GM06990 (cell line): ENCODE results near the gene NXPH1.
"Not testable (repeated sequence)": the region's sequence is repeated elsewhere in the genome, so short reads cannot be mapped to it uniquely, and the experiment has no call there.

Experiments
- DNase-seq: peaks from one replicate; pipeline ENCODE4 v3.0.0-alpha.2; 2011; ENCODE audit not compliant: insufficient read length; ENCODE audit errors: extremely low read depth
- H3K27me3 ChIP-seq: replicated peaks from 2 replicates; pipeline ENCODE4 v1.6.0; 2011; ENCODE audit warnings: low read length; ENCODE audit not compliant: control insufficient read depth, insufficient read depth
- H3K36me3 ChIP-seq: 2 replicates; pipeline ENCODE4 v1.5.1; 2011; ENCODE audit warnings: low read length; ENCODE audit not compliant: control insufficient read depth, insufficient read depth
- H3K4me3 ChIP-seq: replicated peaks from 2 replicates; pipeline ENCODE4 v1.5.1; 2011; ENCODE audit warnings: low read depth, mild to moderate bottlenecking, control low read depth, low read length
- TF ChIP-seq, protein P1 (sequence below): IDR thresholded peaks from 2 replicates; pipeline ENCODE4 v1.5.1; 2011; ENCODE audit warnings: low read length, control low read depth, mild to moderate bottlenecking, inconsistent platforms; ENCODE audit not compliant: insufficient read depth, poor library complexity, severe bottlenecking

NXPH1 gene

DNA sequence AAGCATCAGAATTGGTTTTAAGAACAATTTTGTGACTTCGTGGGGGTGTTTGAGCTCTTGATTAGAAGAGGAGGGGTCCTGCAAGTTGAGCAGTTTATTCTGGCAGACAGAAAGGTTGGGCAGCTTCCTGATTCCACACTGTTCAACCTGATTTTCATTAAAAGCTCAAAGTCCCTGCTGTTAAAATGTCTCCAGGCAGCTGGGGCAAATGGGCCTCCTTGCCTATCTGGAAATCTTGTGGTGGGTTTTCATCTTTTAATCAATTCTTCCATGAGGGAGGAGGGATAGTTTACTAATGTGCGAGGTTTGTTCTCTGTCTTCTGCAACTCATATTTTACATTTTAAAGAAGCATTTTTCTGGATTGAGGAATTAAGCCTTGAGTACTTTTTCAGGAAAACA lies 276.7 kb downstream of the NXPH1 start:
- no peaks in the 10 kb centered on the region for H3K36me3 ChIP-seq
- H3K4me3 ChIP-seq: no peak overlapping the region
- no peak for DNase-seq
- H3K27me3 ChIP-seq: no peaks in the 10 kb centered on the region
- TF ChIP-seq, protein P1, sequence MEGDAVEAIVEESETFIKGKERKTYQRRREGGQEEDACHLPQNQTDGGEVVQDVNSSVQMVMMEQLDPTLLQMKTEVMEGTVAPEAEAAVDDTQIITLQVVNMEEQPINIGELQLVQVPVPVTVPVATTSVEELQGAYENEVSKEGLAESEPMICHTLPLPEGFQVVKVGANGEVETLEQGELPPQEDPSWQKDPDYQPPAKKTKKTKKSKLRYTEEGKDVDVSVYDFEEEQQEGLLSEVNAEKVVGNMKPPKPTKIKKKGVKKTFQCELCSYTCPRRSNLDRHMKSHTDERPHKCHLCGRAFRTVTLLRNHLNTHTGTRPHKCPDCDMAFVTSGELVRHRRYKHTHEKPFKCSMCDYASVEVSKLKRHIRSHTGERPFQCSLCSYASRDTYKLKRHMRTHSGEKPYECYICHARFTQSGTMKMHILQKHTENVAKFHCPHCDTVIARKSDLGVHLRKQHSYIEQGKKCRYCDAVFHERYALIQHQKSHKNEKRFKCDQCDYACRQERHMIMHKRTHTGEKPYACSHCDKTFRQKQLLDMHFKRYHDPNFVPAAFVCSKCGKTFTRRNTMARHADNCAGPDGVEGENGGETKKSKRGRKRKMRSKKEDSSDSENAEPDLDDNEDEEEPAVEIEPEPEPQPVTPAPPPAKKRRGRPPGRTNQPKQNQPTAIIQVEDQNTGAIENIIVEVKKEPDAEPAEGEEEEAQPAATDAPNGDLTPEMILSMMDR: no peak

DNA sequence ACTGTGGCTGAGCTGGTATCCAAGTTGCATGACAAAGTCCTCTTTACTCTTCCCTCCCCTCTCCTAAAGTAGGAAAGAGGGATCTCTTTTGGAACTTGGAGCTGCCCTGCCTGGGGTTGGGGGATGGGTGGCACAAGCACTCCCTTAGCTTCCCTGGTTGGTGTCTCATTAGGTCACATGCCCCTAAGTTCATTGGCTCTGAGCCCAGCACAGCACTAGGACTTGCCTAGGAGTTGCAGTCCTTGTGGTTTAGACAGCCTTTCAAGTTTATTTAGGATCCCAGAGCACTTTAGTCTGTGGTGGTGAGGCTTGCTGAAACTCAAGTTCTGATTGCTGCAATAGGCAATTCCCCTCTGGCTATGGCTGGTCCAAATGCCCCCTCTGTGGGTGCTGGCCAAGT lies 281.4 kb downstream of the NXPH1 start:
- H3K27me3 ChIP-seq: no peaks in the 10 kb centered on the region
- H3K36me3 ChIP-seq: no peaks in the 10 kb centered on the region
- DNase-seq: no peak
- H3K4me3 ChIP-seq: no peak overlapping the region
- TF ChIP-seq, protein P1: no peak

DNA sequence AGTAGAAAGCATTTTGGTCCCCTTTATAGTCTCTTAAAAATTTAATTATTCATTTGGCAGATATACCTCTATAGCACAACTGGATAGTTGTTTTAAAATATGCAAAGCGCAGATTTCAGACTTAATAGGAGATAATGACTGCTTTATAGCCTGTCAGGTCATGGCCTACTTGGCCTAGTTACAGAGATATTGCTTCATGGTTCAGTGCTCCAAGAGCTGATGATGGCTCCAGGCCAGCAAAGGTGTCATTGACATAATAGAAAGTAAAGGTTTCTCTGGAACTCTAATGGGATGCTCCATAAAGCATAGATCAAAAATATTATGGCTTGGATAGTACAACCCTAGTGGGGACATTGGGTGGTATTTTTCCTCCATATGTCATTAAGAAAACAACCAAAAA lies 285.7 kb downstream of the NXPH1 start:
- no peak for DNase-seq
- H3K27me3 ChIP-seq: no peaks in the 10 kb centered on the region
- no peaks in the 10 kb centered on the region for H3K36me3 ChIP-seq
- H3K4me3 ChIP-seq: no peak overlapping the region
- TF ChIP-seq, protein P1: no peak

GRCh38 chr7:8724080-8724718 lies 290.8 kb downstream of the NXPH1 start:
- Histone ChIP-seq H3K4me3 (no peak overlapping the region), H3K36me3 (no peaks in the 10 kb centered on the region), H3K27me3 (no peaks in the 10 kb centered on the region)
- TF ChIP-seq, protein P1: peak; percentile 90
- DNase-seq: no peak

DNA sequence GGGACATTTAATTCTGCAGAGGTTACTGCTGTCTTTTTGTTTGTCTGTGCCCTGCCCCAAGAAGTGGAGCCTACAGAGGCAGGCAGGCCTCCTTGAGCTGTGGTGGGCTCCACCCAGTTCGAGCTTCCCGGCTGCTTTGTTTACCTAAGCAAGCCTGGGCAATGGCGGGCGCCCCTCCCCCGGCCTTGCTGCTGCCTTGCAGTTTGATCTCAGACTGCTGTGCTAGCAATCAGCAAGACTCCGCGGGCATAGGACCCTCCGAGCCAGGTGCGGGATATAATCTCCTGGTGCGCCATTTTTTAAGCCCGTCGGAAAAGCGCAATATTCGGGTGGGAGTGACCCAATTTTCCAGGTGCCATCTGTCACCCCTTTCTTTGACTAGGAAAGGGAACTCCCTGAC lies 298.3 kb downstream of the NXPH1 start:
- H3K4me3 ChIP-seq, H3K36me3 ChIP-seq, H3K27me3 ChIP-seq, DNase-seq: not testable (repeated sequence)

DNA sequence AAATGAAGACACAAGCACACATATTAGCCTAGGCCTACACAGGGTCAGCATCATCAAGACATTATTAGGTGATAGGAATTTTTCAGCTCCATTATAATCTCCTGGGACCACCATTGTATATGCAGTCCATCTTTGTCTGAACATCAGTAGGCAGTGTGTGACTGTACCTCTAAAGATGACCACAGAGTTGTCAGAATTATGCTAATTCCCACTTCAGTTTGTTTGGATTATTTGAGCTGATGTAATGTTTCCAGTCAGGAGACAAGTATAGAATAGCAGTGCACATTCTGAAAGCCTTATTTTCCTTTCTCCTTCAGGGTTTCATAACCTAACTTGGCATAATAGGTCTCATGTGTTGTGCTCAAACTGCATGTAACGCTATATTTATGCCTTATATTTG lies 306.4 kb downstream of the NXPH1 start:
- H3K4me3 ChIP-seq: no peak overlapping the region
- no peaks in the 10 kb centered on the region for H3K36me3 ChIP-seq
- TF ChIP-seq, protein P1: no peak
- DNase-seq: no peak
- H3K27me3 ChIP-seq: no peaks in the 10 kb centered on the region
